ENCODE results near the gene RNF31. TPM values are rescaled to one million over a fixed set of nuclear protein-coding genes. Genes with fewer than 3 reads are reported as not detected.

The RNF31 gene
- total RNA-seq, 1 experiment from 2014 or later = 69.6 TPM

DNA sequence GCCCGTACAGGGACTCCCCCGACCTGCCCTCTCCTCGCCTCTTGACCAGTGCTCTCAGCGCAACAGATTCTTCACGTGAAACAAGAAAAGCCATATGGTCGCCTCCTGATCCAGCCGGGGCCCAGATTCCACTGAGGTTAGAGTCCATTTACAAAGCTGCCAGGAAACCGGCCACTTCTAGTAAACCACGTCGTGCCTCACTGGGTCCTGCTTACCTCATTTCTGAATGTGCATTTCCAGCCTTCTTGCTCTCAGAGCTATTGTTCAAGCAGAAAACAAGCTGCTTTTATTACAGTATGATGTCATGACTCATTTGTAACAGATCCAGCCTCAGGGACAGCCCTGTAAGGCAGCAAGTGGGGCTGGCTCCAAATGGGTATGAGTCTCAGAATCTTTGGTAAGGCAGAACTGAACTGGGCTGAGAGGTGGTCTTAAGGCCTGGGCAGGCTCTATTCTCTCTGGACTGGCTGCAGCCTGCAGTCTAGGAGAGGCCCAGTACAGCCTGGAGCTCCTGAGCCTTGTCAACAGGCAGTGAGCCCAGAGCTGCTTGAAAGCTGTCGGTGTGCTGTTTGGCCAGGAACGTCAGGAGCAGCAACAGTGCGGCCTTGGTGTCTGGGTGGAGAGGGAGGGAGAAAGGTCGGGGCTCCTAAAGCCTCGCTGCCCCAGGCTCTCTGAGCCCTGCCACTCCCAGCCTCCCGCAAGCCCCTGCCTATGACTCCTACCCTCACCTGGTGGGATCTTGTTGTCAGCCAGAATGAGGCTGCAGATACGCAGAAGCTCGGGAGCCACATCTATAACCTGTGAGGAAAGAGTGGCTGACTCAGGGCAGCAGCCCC lies 32.9 kb downstream of the RNF31 start:
- H2AFZ ChIP-seq (ENCODE audit: low read length) = no peak overlapping the region
- peaks cover 27% of the 10 kb centered on the region; the same call in 1 of the 2 replicates for H3K36me3 ChIP-seq (ENCODE audit: low read depth, low read length)
- intact Hi-C loops (cut with micrococcal nuclease) = no loop called here
- H3K4me1 ChIP-seq (ENCODE audit: insufficient read depth, low read length) = no peaks in the 10 kb centered on the region
- DNase-seq = peak; percentile 43
- no TSS peak for BruUV-seq (replicated peaks)
- no peaks in the 10 kb centered on the region for H4K20me1 ChIP-seq (ENCODE audit: low read length)
- no peak overlapping the region for H3K9ac ChIP-seq (ENCODE audit: low read length)
- H3K9me2 ChIP-seq (replicated peaks; ENCODE audit: low read length) = no peaks in the 10 kb centered on the region
- POLR2A ChIA-PET (ENCODE audit: unreplicated experiment) = no interaction called here
- H3K27me3 ChIP-seq (ENCODE audit: low read length) = no peaks in the 10 kb centered on the region
- peak; percentile 69 for ATAC-seq
- H3K9me3 ChIP-seq (ENCODE audit: low read length) = no peaks in the 10 kb centered on the region
- H3F3A ChIP-seq (ENCODE audit: low read length, unreplicated experiment) = no peaks in the 10 kb centered on the region
- CTCF ChIA-PET = no interaction called here
- TF ChIP-seq EZH2 (IDR thresholded peaks at IDR 0.05; ENCODE audit: low read length, unreplicated experiment) (no peak), EZH2phosphoT487 (IDR thresholded peaks at IDR 0.05; ENCODE audit: borderline replicate concordance, low read length) (no peak)
- TF ChIP-seq, protein P1, sequence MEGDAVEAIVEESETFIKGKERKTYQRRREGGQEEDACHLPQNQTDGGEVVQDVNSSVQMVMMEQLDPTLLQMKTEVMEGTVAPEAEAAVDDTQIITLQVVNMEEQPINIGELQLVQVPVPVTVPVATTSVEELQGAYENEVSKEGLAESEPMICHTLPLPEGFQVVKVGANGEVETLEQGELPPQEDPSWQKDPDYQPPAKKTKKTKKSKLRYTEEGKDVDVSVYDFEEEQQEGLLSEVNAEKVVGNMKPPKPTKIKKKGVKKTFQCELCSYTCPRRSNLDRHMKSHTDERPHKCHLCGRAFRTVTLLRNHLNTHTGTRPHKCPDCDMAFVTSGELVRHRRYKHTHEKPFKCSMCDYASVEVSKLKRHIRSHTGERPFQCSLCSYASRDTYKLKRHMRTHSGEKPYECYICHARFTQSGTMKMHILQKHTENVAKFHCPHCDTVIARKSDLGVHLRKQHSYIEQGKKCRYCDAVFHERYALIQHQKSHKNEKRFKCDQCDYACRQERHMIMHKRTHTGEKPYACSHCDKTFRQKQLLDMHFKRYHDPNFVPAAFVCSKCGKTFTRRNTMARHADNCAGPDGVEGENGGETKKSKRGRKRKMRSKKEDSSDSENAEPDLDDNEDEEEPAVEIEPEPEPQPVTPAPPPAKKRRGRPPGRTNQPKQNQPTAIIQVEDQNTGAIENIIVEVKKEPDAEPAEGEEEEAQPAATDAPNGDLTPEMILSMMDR (conservative IDR thresholded peaks at IDR 0.05; ENCODE audit: low read depth, low read length) = no peak
- H3K27ac ChIP-seq (ENCODE audit: low read length) = no peak overlapping the region
- no peak overlapping the region for H3K4me2 ChIP-seq (ENCODE audit: low read length)
- H3K4me3 ChIP-seq (ENCODE audit: low read length) = no peak overlapping the region
- no peaks in the 10 kb centered on the region for H3K79me2 ChIP-seq (ENCODE audit: low read length)

DNA sequence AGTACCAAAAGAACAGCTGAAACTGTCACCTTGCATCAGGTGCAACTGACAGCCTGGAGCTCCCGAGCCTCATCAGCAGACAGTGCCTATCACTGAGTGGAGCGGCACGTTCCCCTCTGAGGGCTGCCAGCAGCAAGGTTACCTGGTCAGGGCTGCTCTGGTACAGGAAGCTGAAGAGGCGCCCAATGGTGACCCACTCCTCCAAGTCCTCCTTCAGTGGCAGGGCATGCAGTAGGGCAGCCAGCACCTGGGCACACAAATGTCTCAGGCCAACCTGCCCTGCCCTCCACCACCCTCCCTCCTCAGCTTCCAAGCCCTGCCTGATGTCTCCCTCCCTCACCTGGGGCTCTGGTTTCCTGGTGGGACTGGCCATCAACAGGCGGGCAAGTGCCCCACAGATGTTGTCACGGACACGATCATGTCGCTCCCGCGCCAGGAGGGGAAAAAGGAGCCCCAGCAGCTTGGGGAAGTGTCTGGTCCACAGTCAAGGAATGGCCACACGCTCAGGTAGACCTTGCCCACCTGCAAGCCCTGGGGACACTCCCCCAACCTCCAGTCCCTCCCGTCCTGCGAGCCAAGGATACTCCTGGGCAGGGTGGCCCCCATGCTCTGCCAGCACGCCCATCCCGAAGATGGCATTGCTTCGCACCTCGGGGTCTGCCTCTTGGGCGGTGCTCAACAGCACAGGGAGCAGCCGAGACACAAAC lies 34.2 kb downstream of the RNF31 start:
- no peak overlapping the region for H3K9ac ChIP-seq (ENCODE audit: low read length)
- H3K4me3 ChIP-seq (ENCODE audit: low read length) = no peak overlapping the region
- no peaks in the 10 kb centered on the region for H3F3A ChIP-seq (ENCODE audit: low read length, unreplicated experiment)
- H3K27me3 ChIP-seq (ENCODE audit: low read length) = no peaks in the 10 kb centered on the region
- TF ChIP-seq EZH2phosphoT487 (IDR thresholded peaks at IDR 0.05; ENCODE audit: borderline replicate concordance, low read length) = no peak
- no peak for TF ChIP-seq EZH2 (IDR thresholded peaks at IDR 0.05; ENCODE audit: low read length, unreplicated experiment)
- TF ChIP-seq, protein P1 (conservative IDR thresholded peaks at IDR 0.05; ENCODE audit: low read depth, low read length) = no peak
- no peaks in the 10 kb centered on the region for H3K9me3 ChIP-seq (ENCODE audit: low read length)
- ChIA-PET CTCF (no interaction called here), POLR2A (ENCODE audit: unreplicated experiment) (no interaction called here)
- DNase-seq (no peak), ATAC-seq (no peak)
- no peak overlapping the region for H3K27ac ChIP-seq (ENCODE audit: low read length)
- no peaks in the 10 kb centered on the region for H4K20me1 ChIP-seq (ENCODE audit: low read length)
- no peaks in the 10 kb centered on the region for H3K4me1 ChIP-seq (ENCODE audit: insufficient read depth, low read length)
- intact Hi-C loops (cut with micrococcal nuclease) = no loop called here
- no peaks in the 10 kb centered on the region for H3K9me2 ChIP-seq (replicated peaks; ENCODE audit: low read length)
- H2AFZ ChIP-seq (ENCODE audit: low read length) = no peak overlapping the region
- BruUV-seq (replicated peaks) = no TSS peak
- H3K36me3 ChIP-seq (ENCODE audit: low read depth, low read length) = peaks cover 37% of the 10 kb centered on the region; the same call in 1 of the 2 replicates
- H3K79me2 ChIP-seq (ENCODE audit: low read length) = peaks cover 4% of the 10 kb centered on the region
- H3K4me2 ChIP-seq (ENCODE audit: low read length) = no peak overlapping the region
